Panc1 (cell line): ENCODE measurements around the gene RASD2. TPM values are rescaled to one million over a fixed set of nuclear protein-coding genes. Genes with fewer than 3 reads are reported as not detected.
A peak's percentile ranks its signal among the peaks of the same experiment; 100 is the strongest.

Experiments used
- ATAC-seq: fragments of 200-7000 bp; cut with Tn5 transposase; 2 replicates; pipeline ENCODE4 v1.9.1; 2020; ENCODE audit warnings: mild to moderate bottlenecking, moderate library complexity
- BruUV-seq: library from RNA; stranded (reverse); fragments of 400-500 nt; replicated peaks from 2 replicates; lab custom pipeline; 2021; lab: Mats Ljungman, UMichigan
- CTCF ChIA-PET: fragments of 300-600 bp; sonication (Branson Sonifier 250); formaldehyde crosslinking; loops from one replicate; lab custom pipeline; 2022; ENCODE audit warnings: antibody characterized with exemption; lab: Charles Lee
- POLR2A ChIA-PET: fragments of 300-600 bp; sonication (Branson Sonifier 250); formaldehyde crosslinking; loops from one replicate; lab custom pipeline; 2022; ENCODE audit warnings: antibody characterized with exemption; lab: Charles Lee
- DNase-seq: peaks from one replicate; pipeline ENCODE4 v3.0.0-alpha.2; 2010; ENCODE audit warnings: low read depth, low spot score
- H3K27ac ChIP-seq: 2 replicates; pipeline ENCODE4 v1.5.1; 2011; ENCODE audit warnings: mild to moderate bottlenecking, low read length, inconsistent platforms
- H3K27me3 ChIP-seq: fragments of 200-500 bp; sonication (Bioruptor generic); 2 replicates; pipeline ENCODE4 v1.6.0; 2014; ENCODE audit warnings: low read length, inconsistent platforms; ENCODE audit not compliant: control insufficient read depth, insufficient read depth
- H3K36me3 ChIP-seq: fragments of 200-500 bp; sonication (Bioruptor generic); 2 replicates; pipeline ENCODE4 v1.5.1; 2014; ENCODE audit warnings: inconsistent platforms, mild to moderate bottlenecking, low read length, moderate library complexity; ENCODE audit not compliant: control insufficient read depth, insufficient read depth
- H3K4me1 ChIP-seq: 2 replicates; pipeline ENCODE4 v1.5.1; 2011; ENCODE audit warnings: inconsistent platforms, mild to moderate bottlenecking, low read length, moderate library complexity; ENCODE audit not compliant: control insufficient read depth, insufficient read depth
- H3K4me3 ChIP-seq, 2 experiments: 2 replicates each; pipeline ENCODE4 v1.5.1; 2011 to 2012; ENCODE audit warnings: low read depth in 2 of 2, low read length in 2 of 2, mild to moderate bottlenecking in 2 of 2, inconsistent platforms in 1 of 2, moderate library complexity in 1 of 2
- H3K9me3 ChIP-seq: fragments of 200-500 bp; sonication (Bioruptor generic); 2 replicates; pipeline ENCODE4 v1.5.1; 2014; ENCODE audit warnings: low read depth, mild to moderate bottlenecking, inconsistent platforms, low read length, moderate library complexity; ENCODE audit not compliant: control insufficient read depth, insufficient read depth
- CTCF ChIP-seq: fragments of 450-650 bp; IDR thresholded peaks from 2 replicates; pipeline ENCODE4 v1.5.1; 2017; ENCODE audit warnings: mild to moderate bottlenecking
- POLR2AphosphoS5 ChIP-seq: IDR thresholded peaks from 2 replicates; pipeline ENCODE4 v1.6.1; 2012; ENCODE audit warnings: mild to moderate bottlenecking, low read depth, low read length, moderate library complexity
- SIN3A ChIP-seq: IDR thresholded peaks from 2 replicates; pipeline ENCODE4 v1.6.1; 2012; ENCODE audit warnings: low read depth, mild to moderate bottlenecking, low read length, moderate library complexity, borderline replicate concordance; ENCODE audit not compliant: insufficient read depth
- TCF7L2 ChIP-seq: IDR thresholded peaks from 2 replicates; pipeline ENCODE4 v1.6.1; 2011; ENCODE audit warnings: mild to moderate bottlenecking, low read depth, low read length, inconsistent platforms
- in situ Hi-C: cut with HindIII; loops from 2 replicates; pipeline ENCODE4 v1.10.0; 2016; ENCODE audit warnings: low sequenced_read_pairs, low pct_unique_long_range_greater_than_20kb
- intact Hi-C: fragments of 100-400 bp; cut with micrococcal nuclease; formaldehyde crosslinking; loops from one replicate; pipeline ENCODE4 v1.10.0; 2022; ENCODE audit not compliant: unreplicated experiment
- total RNA-seq: library from RNA; stranded (reverse); gene quantifications from one replicate; pipeline ENCODE4 v1.2.1, GENCODE V29; 2021; ENCODE audit not compliant: unreplicated experiment
- TF ChIP-seq, protein P1 (sequence below), 2 experiments: IDR thresholded peaks; 2 replicates each; pipeline ENCODE4 v1.6.1; 2011 to 2012; ENCODE audit warnings: low read depth in 2 of 2, control low read depth in 1 of 2, low read length in 1 of 2, mild to moderate bottlenecking in 1 of 2, moderate library complexity in 1 of 2; ENCODE audit not compliant: insufficient read depth in 1 of 2

Gene RASD2
- total RNA-seq, 1 experiment from 2014 or later: 26.7 TPM

DNA sequence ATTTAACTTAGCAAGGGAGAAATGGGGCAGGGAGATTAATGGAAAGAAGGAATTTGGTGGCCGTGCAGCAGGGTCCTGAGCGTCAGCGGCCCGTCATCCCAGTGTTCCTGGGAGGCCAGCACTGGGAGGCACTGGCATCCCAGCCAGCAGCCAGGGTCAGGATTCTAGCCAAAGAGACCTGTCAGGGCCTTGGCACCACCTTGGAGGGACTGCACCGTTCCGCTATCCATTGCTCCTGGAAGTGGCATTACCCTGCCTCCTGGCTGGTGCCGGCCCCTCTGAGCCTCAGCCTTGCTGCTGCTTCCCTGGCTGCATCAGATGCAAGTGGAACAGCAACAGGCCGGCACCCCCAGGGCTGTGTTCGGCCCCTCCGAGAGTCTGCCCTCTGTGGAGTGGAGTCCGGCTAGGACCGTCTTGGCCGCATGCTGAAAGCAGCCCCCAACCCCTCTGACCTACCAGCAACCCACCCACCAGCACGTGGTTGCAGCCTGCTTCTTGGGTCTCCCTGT lies 30.1 kb downstream of the RASD2 start:
- BruUV-seq: no TSS peak
- intact Hi-C loops (no loop called here), in situ Hi-C loops (no loop called here)
- no peak overlapping the region for H3K4me3 ChIP-seq
- no peak for TF ChIP-seq SIN3A
- no peak for TF ChIP-seq TCF7L2
- TF ChIP-seq CTCF: no peak
- no peak for TF ChIP-seq POLR2AphosphoS5
- TF ChIP-seq, protein P1, sequence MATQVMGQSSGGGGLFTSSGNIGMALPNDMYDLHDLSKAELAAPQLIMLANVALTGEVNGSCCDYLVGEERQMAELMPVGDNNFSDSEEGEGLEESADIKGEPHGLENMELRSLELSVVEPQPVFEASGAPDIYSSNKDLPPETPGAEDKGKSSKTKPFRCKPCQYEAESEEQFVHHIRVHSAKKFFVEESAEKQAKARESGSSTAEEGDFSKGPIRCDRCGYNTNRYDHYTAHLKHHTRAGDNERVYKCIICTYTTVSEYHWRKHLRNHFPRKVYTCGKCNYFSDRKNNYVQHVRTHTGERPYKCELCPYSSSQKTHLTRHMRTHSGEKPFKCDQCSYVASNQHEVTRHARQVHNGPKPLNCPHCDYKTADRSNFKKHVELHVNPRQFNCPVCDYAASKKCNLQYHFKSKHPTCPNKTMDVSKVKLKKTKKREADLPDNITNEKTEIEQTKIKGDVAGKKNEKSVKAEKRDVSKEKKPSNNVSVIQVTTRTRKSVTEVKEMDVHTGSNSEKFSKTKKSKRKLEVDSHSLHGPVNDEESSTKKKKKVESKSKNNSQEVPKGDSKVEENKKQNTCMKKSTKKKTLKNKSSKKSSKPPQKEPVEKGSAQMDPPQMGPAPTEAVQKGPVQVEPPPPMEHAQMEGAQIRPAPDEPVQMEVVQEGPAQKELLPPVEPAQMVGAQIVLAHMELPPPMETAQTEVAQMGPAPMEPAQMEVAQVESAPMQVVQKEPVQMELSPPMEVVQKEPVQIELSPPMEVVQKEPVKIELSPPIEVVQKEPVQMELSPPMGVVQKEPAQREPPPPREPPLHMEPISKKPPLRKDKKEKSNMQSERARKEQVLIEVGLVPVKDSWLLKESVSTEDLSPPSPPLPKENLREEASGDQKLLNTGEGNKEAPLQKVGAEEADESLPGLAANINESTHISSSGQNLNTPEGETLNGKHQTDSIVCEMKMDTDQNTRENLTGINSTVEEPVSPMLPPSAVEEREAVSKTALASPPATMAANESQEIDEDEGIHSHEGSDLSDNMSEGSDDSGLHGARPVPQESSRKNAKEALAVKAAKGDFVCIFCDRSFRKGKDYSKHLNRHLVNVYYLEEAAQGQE (IDR thresholded peaks at IDR 0.05; ENCODE audit: insufficient read depth in 1 of 2, low read depth in 2 of 2, low read length in 1 of 2): no peak
- H3K4me1 ChIP-seq: peaks cover 16% of the 10 kb centered on the region
- H3K27ac ChIP-seq: no peak overlapping the region
- ChIA-PET POLR2A (no interaction called here), CTCF (no interaction called here)
- DNase-seq (no peak), ATAC-seq (no peak)
- no peaks in the 10 kb centered on the region for H3K9me3 ChIP-seq
- no peaks in the 10 kb centered on the region for H3K36me3 ChIP-seq
- no peaks in the 10 kb centered on the region for H3K27me3 ChIP-seq

- ChIA-PET POLR2A (no interaction called here), CTCF (no interaction called here)
- Histone ChIP-seq H3K27ac (peak overlapping the region; percentile 17; the same call in 1 of the 2 replicates), H3K36me3 (no peaks in the 10 kb centered on the region), H3K27me3 (no peaks in the 10 kb centered on the region), H3K4me3 (no peak overlapping the region), H3K4me1 (peaks cover 14% of the 10 kb centered on the region), H3K9me3 (no peaks in the 10 kb centered on the region)
- no peak for ATAC-seq
- BruUV-seq: no TSS peak
- no peak for DNase-seq
- TF ChIP-seq POLR2AphosphoS5: no peak
- TF ChIP-seq, protein P1 (IDR thresholded peaks at IDR 0.05; ENCODE audit: insufficient read depth in 1 of 2, low read depth in 2 of 2, low read length in 1 of 2): no peak
- in situ Hi-C loops: no loop called here
- intact Hi-C loops: no loop called here
These were observed 31.9 kb downstream of the RASD2 start for GRCh38 chr22:35572556-35572955.
